Peyer's patch (tissue), 4 donors: ENCODE data around the gene GYG2. TPM values are rescaled to one million over a fixed set of nuclear protein-coding genes. Genes with fewer than 3 reads are reported as not detected.
"Not testable (repeated sequence)": the region's sequence is repeated elsewhere in the genome, so short reads cannot be mapped to it uniquely, and the experiment has no call there.

Experiments
- DNase-seq, 3 donors: peaks; one replicate each; pipeline ENCODE4 v3.0.0-alpha.2; 2017 to 2019
- H3K27ac ChIP-seq, 4 donors: fragments of 200-600 bp; sonication (generic); one replicate each; pipeline ENCODE4 v1.5.1; 2016 to 2019
- H3K27me3 ChIP-seq, 2 donors: fragments of 200-600 bp; sonication (generic); one replicate each; pipeline ENCODE4 v1.5.1; 2019
- H3K36me3 ChIP-seq, 3 donors: fragments of 200-600 bp; sonication (generic); one replicate each; pipeline ENCODE4 v1.5.1; 2016 to 2019
- H3K4me1 ChIP-seq, 4 donors: fragments of 200-600 bp; sonication (generic); one replicate each; pipeline ENCODE4 v1.5.1; 2016 to 2019
- H3K4me3 ChIP-seq, 4 donors: fragments of 200-600 bp; sonication (generic); 1 replicate in 3 of 4; 2 replicates in 1 of 4; pipeline ENCODE4 v1.5.1; 2016 to 2019; ENCODE audit warnings: mild to moderate bottlenecking in 1 of 4
- H3K9me3 ChIP-seq, 4 donors: fragments of 200-600 bp; sonication (generic); one replicate each; pipeline ENCODE4 v1.5.1; 2016 to 2019; ENCODE audit warnings: mild to moderate bottlenecking in 1 of 4
- CTCF ChIP-seq, 6 experiments: fragments of 450-650 bp in 4 of 6; fragments of 200-600 bp in 2 of 6; sonication (generic) in 1 of 6; IDR thresholded peaks; one replicate each; pipeline ENCODE4 v1.5.1; 2017 to 2019; ENCODE audit warnings: antibody characterized with exemption in 6 of 6, mild to moderate bottlenecking in 3 of 6, moderate library complexity in 1 of 6
- POLR2A ChIP-seq, 2 donors: fragments of 450-650 bp; IDR thresholded peaks; one replicate each; pipeline ENCODE4 v1.5.1; 2017; ENCODE audit warnings: antibody characterized with exemption in 2 of 2, mild to moderate bottlenecking in 2 of 2, moderate library complexity in 2 of 2
- total RNA-seq, 4 donors: library from RNA; depleted of rRNA; stranded (reverse); fragments of >200 nt; gene quantifications; one replicate each; pipeline ENCODE4 v1.1.0, GENCODE V29; 2016

Gene GYG2
- 1 to 10 TPM in 3 of 4 donors, under 1 TPM in 1; 0.70 to 3.9 (median 2.8) TPM for total RNA-seq

GRCh38 chrX:2828344-2828958 is at the start of gene GYG2:
Gene GYG2 (plus strand): TSS chrX:2828930. CDS start chrX:2830189, 1,259 bp downstream.
- H3K4me3 ChIP-seq: peak within 1 kb of the TSS in 3 of 4 donors; percentile 15 to 51 (median 51)
- no peak for TF ChIP-seq CTCF (IDR thresholded peaks at IDR 0.05)
- TF ChIP-seq POLR2A (IDR thresholded peaks at IDR 0.05): no peak
- DNase-seq: no peak
- no peak within 1 kb of the TSS for H3K27ac ChIP-seq
- no peaks in the 10 kb centered on the region for H3K9me3 ChIP-seq
- H3K4me1 ChIP-seq: no peaks in the 10 kb centered on the region
- no peaks in the 10 kb centered on the region for H3K36me3 ChIP-seq
- H3K27me3 ChIP-seq: no peaks in the 10 kb centered on the region

GRCh38 chrX:2780472-2781225 is 48.1 kb upstream of the GYG2 start:
- not testable (repeated sequence) for H3K27ac ChIP-seq, H3K4me3 ChIP-seq, H3K9me3 ChIP-seq, H3K4me1 ChIP-seq, DNase-seq, H3K27me3 ChIP-seq, H3K36me3 ChIP-seq

- TF ChIP-seq CTCF (IDR thresholded peaks at IDR 0.05) (no peak), POLR2A (IDR thresholded peaks at IDR 0.05) (no peak)
- DNase-seq: no peak
- Histone ChIP-seq H3K9me3 (no peaks in the 10 kb centered on the region), H3K27me3 (no peaks in the 10 kb centered on the region), H3K27ac (no peak overlapping the region), H3K36me3 (no peaks in the 10 kb centered on the region), H3K4me3 (no peak overlapping the region), H3K4me1 (no peaks in the 10 kb centered on the region)
Measured at GRCh38 chrX:2781226-2781571, 47.5 kb upstream of the GYG2 start.

- no peak for DNase-seq
- TF ChIP-seq CTCF (IDR thresholded peaks at IDR 0.05): no peak
- no peak for TF ChIP-seq POLR2A (IDR thresholded peaks at IDR 0.05)
- Histone ChIP-seq H3K9me3 (no peaks in the 10 kb centered on the region), H3K4me1 (no peaks in the 10 kb centered on the region), H3K36me3 (no peaks in the 10 kb centered on the region), H3K27ac (no peak overlapping the region), H3K27me3 (no peaks in the 10 kb centered on the region), H3K4me3 (no peak overlapping the region)
Measured at GRCh38 chrX:2781698-2782097, 47.0 kb upstream of the GYG2 start.

GRCh38 chrX:2782171-2782570 is 46.6 kb upstream of the GYG2 start:
- H3K9me3 ChIP-seq: no peaks in the 10 kb centered on the region
- no peak overlapping the region for H3K4me3 ChIP-seq
- no peak overlapping the region for H3K27ac ChIP-seq
- no peak for DNase-seq
- TF ChIP-seq CTCF (IDR thresholded peaks at IDR 0.05) (no peak), POLR2A (IDR thresholded peaks at IDR 0.05) (no peak)
- no peaks in the 10 kb centered on the region for H3K4me1 ChIP-seq
- no peaks in the 10 kb centered on the region for H3K27me3 ChIP-seq
- H3K36me3 ChIP-seq: no peaks in the 10 kb centered on the region

- DNase-seq: no peak
- Histone ChIP-seq H3K27me3 (no peaks in the 10 kb centered on the region), H3K27ac (no peak overlapping the region), H3K9me3 (no peaks in the 10 kb centered on the region), H3K36me3 (no peaks in the 10 kb centered on the region), H3K4me1 (no peaks in the 10 kb centered on the region), H3K4me3 (no peak overlapping the region)
- TF ChIP-seq CTCF (IDR thresholded peaks at IDR 0.05) (no peak), POLR2A (IDR thresholded peaks at IDR 0.05) (no peak)
Measured at GRCh38 chrX:2782778-2783177, 46.0 kb upstream of the GYG2 start.
